Keratinocyte (primary cell): ENCODE data around the gene ELOVL5. TPM values are rescaled to one million over a fixed set of nuclear protein-coding genes. Genes with fewer than 3 reads are reported as not detected.

ENCODE experiments used
- DNase-seq: peaks from one replicate; pipeline ENCODE4 v3.0.0-alpha.2; 2011; ENCODE audit warnings: low read depth, missing footprints, low spot score
- FAIRE-seq: peaks from 2 replicates; lab custom pipeline; 2011; peaks lifted over from hg19 to GRCh38; lab: Jason Lieb, UNC
- H2AFZ ChIP-seq: 2 replicates; pipeline ENCODE4 v1.6.0; 2012; ENCODE audit warnings: low read length, control low read depth, inconsistent platforms; ENCODE audit not compliant: control insufficient read depth
- H3K27ac ChIP-seq: 2 replicates; pipeline ENCODE4 v1.5.1; 2011; ENCODE audit warnings: low read length; ENCODE audit not compliant: control insufficient read depth, insufficient read depth
- H3K27me3 ChIP-seq: 3 replicates; pipeline ENCODE4 v1.6.0; 2011; ENCODE audit warnings: low read length; ENCODE audit not compliant: control insufficient read depth, insufficient read depth; ENCODE audit errors: extremely low read depth
- H3K36me3 ChIP-seq, 2 experiments: 2 replicates in 1 of 2; 3 replicates in 1 of 2; pipeline ENCODE4 v1.5.1; 2011; ENCODE audit warnings: low read length in 2 of 2, mild to moderate bottlenecking in 1 of 2; ENCODE audit not compliant: control insufficient read depth in 2 of 2, insufficient read depth in 2 of 2; ENCODE audit errors: extremely low read depth in 1 of 2
- H3K4me1 ChIP-seq: 3 replicates; pipeline ENCODE4 v1.5.1; 2011; ENCODE audit warnings: low read length; ENCODE audit not compliant: control insufficient read depth, insufficient read depth; ENCODE audit errors: extremely low read depth
- H3K4me2 ChIP-seq: 3 replicates; pipeline ENCODE4 v1.6.0; 2011; ENCODE audit warnings: low read depth, low read length; ENCODE audit not compliant: control insufficient read depth, insufficient read depth; ENCODE audit errors: extremely low read depth
- H3K4me3 ChIP-seq, 3 experiments: fragments of 200-600 bp in 1 of 3; sonication (generic) in 1 of 3; 2 replicates in 2 of 3; 3 replicates in 1 of 3; pipeline ENCODE4 v1.5.1; 2011 to 2016; ENCODE audit warnings: low read length in 3 of 3, mild to moderate bottlenecking in 3 of 3, control low read depth in 2 of 3, inconsistent platforms in 1 of 3, low read depth in 1 of 3, mixed read lengths in 1 of 3, mixed run types in 1 of 3, moderate library complexity in 1 of 3; ENCODE audit not compliant: control insufficient read depth in 2 of 3, insufficient read depth in 2 of 3; ENCODE audit errors: extremely low read depth in 1 of 3
- H3K79me2 ChIP-seq: 2 replicates; pipeline ENCODE4 v1.6.0; 2012; ENCODE audit warnings: low read length; ENCODE audit not compliant: control insufficient read depth, insufficient read depth
- H3K9ac ChIP-seq: 3 replicates; pipeline ENCODE4 v1.6.0; 2011; ENCODE audit warnings: low read length; ENCODE audit not compliant: control insufficient read depth, insufficient read depth; ENCODE audit errors: extremely low read depth
- H3K9me1 ChIP-seq: 3 replicates; pipeline ENCODE4 v1.6.0; 2011; ENCODE audit warnings: low read length; ENCODE audit not compliant: control insufficient read depth, insufficient read depth; ENCODE audit errors: extremely low read depth
- H3K9me3 ChIP-seq: 2 replicates; pipeline ENCODE4 v1.5.1; 2012; ENCODE audit warnings: low read depth, low read length; ENCODE audit not compliant: control insufficient read depth
- H4K20me1 ChIP-seq: 3 replicates; pipeline ENCODE4 v1.6.0; 2011; ENCODE audit warnings: low read length; ENCODE audit not compliant: control insufficient read depth, insufficient read depth; ENCODE audit errors: extremely low read depth
- EZH2 ChIP-seq: IDR thresholded peaks from one replicate; pipeline ENCODE4 v1.6.1; 2012; ENCODE audit warnings: inconsistent platforms, mild to moderate bottlenecking, low read length, moderate library complexity
- dilution Hi-C: fragments of 300-500 bp; cut with MboI; formaldehyde crosslinking; loops from one replicate; pipeline ENCODE4 v1.7.0; 2020; ENCODE audit warnings: low sequenced_read_pairs; ENCODE audit not compliant: extremely low pct_ligation_motif_present
- polyA plus RNA-seq, 5 experiments: library from polyadenylated mRNA; depleted of rRNA in 3 of 5; stranded (reverse) in 3 of 5; stranded (forward) in 1 of 5; unstranded in 1 of 5; fragments of >200 nt; gene quantifications; 1 replicate in 1 of 5; 2 replicates in 3 of 5; 3 replicates in 1 of 5; pipeline versions ENCODE4 v1.2.1 to v1.2.3, GENCODE V29; 2011 to 2012; ENCODE audit warnings: missing spikeins in 2 of 5, low read depth in 1 of 5, low replicate concordance in 1 of 5
- TF ChIP-seq, protein P1 (sequence below), 3 experiments: IDR thresholded peaks in 1 of 3; conservative IDR thresholded peaks in 1 of 3; optimal IDR thresholded peaks in 1 of 3; 2 replicates in 2 of 3; 3 replicates in 1 of 3; pipeline versions ENCODE3 to v1.5.1; 2011; ENCODE audit warnings: low read length in 3 of 3, mild to moderate bottlenecking in 3 of 3, moderate library complexity in 2 of 3, control low read depth in 1 of 3, inconsistent platforms in 1 of 3; ENCODE audit not compliant: insufficient read depth in 2 of 3; ENCODE audit errors: extremely low read depth in 1 of 3

The ELOVL5 gene
- polyA plus RNA-seq, 1 donor (not counting 4 experiments of a cell fraction or from before 2014, with no cell fraction given) = 66.7 TPM

DNA sequence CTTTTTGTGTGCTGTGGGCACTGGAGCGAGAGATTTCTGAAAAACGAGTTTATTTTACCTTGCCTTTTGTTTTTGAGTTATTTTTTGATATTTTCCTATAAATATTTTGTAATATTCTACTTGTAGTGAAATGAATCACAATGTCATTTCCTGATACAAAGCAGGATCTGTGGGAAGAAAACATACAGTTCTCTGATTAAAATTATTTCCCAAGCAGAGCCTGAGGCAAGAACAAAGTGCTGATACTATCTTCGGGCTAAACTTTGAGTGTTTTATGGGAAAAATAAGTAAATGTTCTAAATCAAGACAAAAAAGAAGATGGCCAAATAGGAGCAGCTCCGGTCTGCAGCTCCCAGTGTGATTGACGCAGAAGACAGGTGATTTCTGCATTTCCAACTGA, 33.7 kb upstream of the ELOVL5 start:
- Histone ChIP-seq H3K27ac (no peak overlapping the region), H3K9ac (no peak overlapping the region), H2AFZ (no peak overlapping the region), H3K36me3 (no peaks in the 10 kb centered on the region), H3K9me3 (no peaks in the 10 kb centered on the region), H3K4me2 (no peak overlapping the region), H3K4me1 (no peaks in the 10 kb centered on the region), H3K9me1 (no peaks in the 10 kb centered on the region), H3K79me2 (no peaks in the 10 kb centered on the region), H3K27me3 (no peaks in the 10 kb centered on the region), H4K20me1 (no peaks in the 10 kb centered on the region), H3K4me3 (no peak overlapping the region)
- dilution Hi-C loops = no loop called here
- DNase-seq (no peak), FAIRE-seq (no peak)
- TF ChIP-seq EZH2 = no peak
- TF ChIP-seq, protein P1, sequence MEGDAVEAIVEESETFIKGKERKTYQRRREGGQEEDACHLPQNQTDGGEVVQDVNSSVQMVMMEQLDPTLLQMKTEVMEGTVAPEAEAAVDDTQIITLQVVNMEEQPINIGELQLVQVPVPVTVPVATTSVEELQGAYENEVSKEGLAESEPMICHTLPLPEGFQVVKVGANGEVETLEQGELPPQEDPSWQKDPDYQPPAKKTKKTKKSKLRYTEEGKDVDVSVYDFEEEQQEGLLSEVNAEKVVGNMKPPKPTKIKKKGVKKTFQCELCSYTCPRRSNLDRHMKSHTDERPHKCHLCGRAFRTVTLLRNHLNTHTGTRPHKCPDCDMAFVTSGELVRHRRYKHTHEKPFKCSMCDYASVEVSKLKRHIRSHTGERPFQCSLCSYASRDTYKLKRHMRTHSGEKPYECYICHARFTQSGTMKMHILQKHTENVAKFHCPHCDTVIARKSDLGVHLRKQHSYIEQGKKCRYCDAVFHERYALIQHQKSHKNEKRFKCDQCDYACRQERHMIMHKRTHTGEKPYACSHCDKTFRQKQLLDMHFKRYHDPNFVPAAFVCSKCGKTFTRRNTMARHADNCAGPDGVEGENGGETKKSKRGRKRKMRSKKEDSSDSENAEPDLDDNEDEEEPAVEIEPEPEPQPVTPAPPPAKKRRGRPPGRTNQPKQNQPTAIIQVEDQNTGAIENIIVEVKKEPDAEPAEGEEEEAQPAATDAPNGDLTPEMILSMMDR (optimal IDR thresholded peaks at IDR 0.05 in 1 of 3, IDR thresholded peaks at IDR 0.05 in 1 of 3, conservative IDR thresholded peaks at IDR 0.05 in 1 of 3; ENCODE audit: extremely low read depth in 1 of 3, insufficient read depth in 2 of 3, low read length in 3 of 3) = no peak

DNA sequence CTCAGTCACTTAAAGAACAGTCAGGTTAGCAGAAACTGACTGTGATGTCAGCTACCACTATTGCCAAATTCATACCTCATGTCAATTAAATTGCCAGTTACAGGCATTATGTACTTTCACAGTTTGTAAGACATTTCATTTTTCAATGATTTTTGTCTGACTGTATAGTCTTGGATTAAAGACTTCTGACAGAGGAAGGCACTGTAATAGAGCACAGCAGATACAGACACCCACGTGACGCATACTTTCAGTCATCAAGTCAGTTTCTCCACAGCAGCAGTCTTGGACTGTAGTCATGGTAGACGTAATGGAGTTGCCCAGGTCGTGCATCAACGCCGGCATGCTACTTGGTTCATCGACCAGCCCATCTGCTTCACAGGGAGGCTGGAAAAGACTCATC, 29.5 kb upstream of the ELOVL5 start:
- Histone ChIP-seq H3K9me3 (no peaks in the 10 kb centered on the region), H3K36me3 (no peaks in the 10 kb centered on the region), H3K9me1 (no peaks in the 10 kb centered on the region), H3K4me2 (no peak overlapping the region), H3K79me2 (no peaks in the 10 kb centered on the region), H3K27ac (no peak overlapping the region), H3K27me3 (peaks cover 2% of the 10 kb centered on the region), H3K9ac (no peak overlapping the region), H3K4me1 (no peaks in the 10 kb centered on the region), H3K4me3 (no peak overlapping the region), H2AFZ (no peak overlapping the region), H4K20me1 (no peaks in the 10 kb centered on the region)
- DNase-seq = no peak
- no peak for FAIRE-seq
- dilution Hi-C loops = no loop called here
- TF ChIP-seq, protein P1 (optimal IDR thresholded peaks at IDR 0.05 in 1 of 3, IDR thresholded peaks at IDR 0.05 in 1 of 3, conservative IDR thresholded peaks at IDR 0.05 in 1 of 3; ENCODE audit: extremely low read depth in 1 of 3, insufficient read depth in 2 of 3, low read length in 3 of 3) = no peak
- no peak for TF ChIP-seq EZH2
